GM12878 (cell line): ENCODE data around the gene ABHD12B. TPM values are rescaled to one million over a fixed set of nuclear protein-coding genes. Genes with fewer than 3 reads are reported as not detected.

Source experiments
- ATAC-seq: fragments of 200-7000 bp; cut with Tn5 transposase; 3 replicates; pipeline ENCODE4 v1.9.1; 2020; ENCODE audit warnings: mild to moderate bottlenecking, moderate library complexity
- BruUV-seq: library from RNA; stranded (reverse); fragments of 400-500 nt; replicated peaks from 2 replicates; lab custom pipeline; 2021; lab: Mats Ljungman, UMichigan
- CTCF ChIA-PET: fragments of 300-600 bp; sonication (Branson Sonifier 250); formaldehyde crosslinking; extraction: SDS; loops from one replicate; lab custom pipeline; 2021; ENCODE audit warnings: inconsistent platforms; lab: Yijun Ruan, JAX
- POLR2A ChIA-PET: fragments of 350-600 bp; formaldehyde crosslinking; extraction: SDS; loops from one replicate; lab custom pipeline; 2021; ENCODE audit warnings: inconsistent platforms; lab: Charles Lee
- RAD21 ChIA-PET: fragments of 300-600 bp; sonication (Branson Sonifier 250); formaldehyde crosslinking; loops from one replicate; lab custom pipeline; 2023; ENCODE audit warnings: antibody characterized with exemption; ENCODE audit not compliant: unreplicated experiment; lab: Charles Lee
- SMC1A ChIA-PET: fragments of 300-600 bp; sonication (Branson Sonifier 250); formaldehyde crosslinking; loops from one replicate; lab custom pipeline; 2023; ENCODE audit not compliant: unreplicated experiment, uncharacterized antibody; lab: Charles Lee
- DNase-seq: peaks from one replicate; pipeline ENCODE4 v3.0.0-alpha.2; 2011; ENCODE audit warnings: low read depth, low spot score
- FAIRE-seq: peaks from 3 replicates; lab custom pipeline; 2011; peaks lifted over from hg19 to GRCh38; lab: Jason Lieb, UNC
- H2AFZ ChIP-seq: 2 replicates; pipeline ENCODE4 v1.6.0; 2011; ENCODE audit warnings: low read depth, low read length, control low read depth; ENCODE audit not compliant: control insufficient read depth
- H3K27ac ChIP-seq: 2 replicates; pipeline ENCODE4 v1.5.1; 2011; ENCODE audit warnings: control low read depth; ENCODE audit not compliant: control insufficient read depth, insufficient read depth
- H3K27me3 ChIP-seq, 2 experiments: replicated peaks in 1 of 2; 2 replicates each; pipeline versions ENCODE4 v1.6.0 to v1.6.1; 2011; ENCODE audit warnings: low read length in 1 of 2; ENCODE audit not compliant: control insufficient read depth in 2 of 2, insufficient read depth in 2 of 2
- H3K36me3 ChIP-seq, 2 experiments: 2 replicates each; pipeline ENCODE4 v1.5.1; 2011; ENCODE audit warnings: low read length in 1 of 2; ENCODE audit not compliant: control insufficient read depth in 2 of 2, insufficient read depth in 2 of 2
- H3K4me1 ChIP-seq: 2 replicates; pipeline ENCODE4 v1.6.1; 2011; ENCODE audit warnings: mild to moderate bottlenecking, low read length, moderate library complexity, mixed read lengths; ENCODE audit not compliant: control insufficient read depth, insufficient read depth
- H3K4me2 ChIP-seq: 2 replicates; pipeline ENCODE4 v1.6.0; 2011; ENCODE audit warnings: control low read depth; ENCODE audit not compliant: control insufficient read depth, insufficient read depth
- H3K4me3 ChIP-seq: fragments of 200-600 bp; sonication (generic); 2 replicates; pipeline ENCODE4 v1.5.1; 2016
- H3K79me2 ChIP-seq: 2 replicates; pipeline ENCODE4 v1.6.0; 2011; ENCODE audit warnings: low read length; ENCODE audit not compliant: control insufficient read depth, insufficient read depth
- H3K9ac ChIP-seq: 2 replicates; pipeline ENCODE4 v1.8.0; 2011; ENCODE audit warnings: low read length, control low read depth, mixed read lengths; ENCODE audit not compliant: control insufficient read depth, insufficient read depth
- H3K9me3 ChIP-seq: replicated peaks from 3 replicates; pipeline ENCODE4 v1.5.1; 2011; ENCODE audit warnings: mild to moderate bottlenecking, low read length; ENCODE audit not compliant: control insufficient read depth, insufficient read depth
- H4K20me1 ChIP-seq: 2 replicates; pipeline ENCODE4 v1.6.0; 2011; ENCODE audit not compliant: control insufficient read depth, insufficient read depth
- EGR1 ChIP-seq, 2 experiments: IDR thresholded peaks; 1 replicate in 1 of 2; 2 replicates in 1 of 2; pipeline ENCODE4 v1.6.1; 2011 to 2012; ENCODE audit warnings: low read depth in 2 of 2, low read length in 2 of 2, borderline replicate concordance in 1 of 2, mild to moderate bottlenecking in 1 of 2, moderate library complexity in 1 of 2
- EP300 ChIP-seq, 2 experiments: fragments of 150-350 bp in 1 of 2; IDR thresholded peaks; 2 replicates each; pipeline ENCODE4 v1.6.1; 2011 to 2012; ENCODE audit warnings: low read depth in 2 of 2, low read length in 2 of 2, borderline replicate concordance in 1 of 2, improper control_type of control experiment in 1 of 2, inconsistent platforms in 1 of 2; ENCODE audit not compliant: control insufficient read depth in 1 of 2
- HDAC2 ChIP-seq: fragments of 200-600 bp; sonication (generic); IDR thresholded peaks from 2 replicates; pipeline ENCODE4 v1.6.1; 2017
- RAD21 ChIP-seq: IDR thresholded peaks from 2 replicates; pipeline ENCODE4 v1.6.1; 2011; ENCODE audit warnings: mild to moderate bottlenecking, low read depth, low read length, moderate library complexity; ENCODE audit not compliant: insufficient read depth
- SMARCA5 ChIP-seq: fragments of 450-650 bp; IDR thresholded peaks from 2 replicates; pipeline ENCODE4 v1.6.1; 2017; ENCODE audit warnings: mild to moderate bottlenecking
- SMC3 ChIP-seq: IDR thresholded peaks from 2 replicates; pipeline ENCODE4 v1.6.1; 2011; ENCODE audit warnings: low read length, improper control_type of control experiment, borderline replicate concordance
- YY1 ChIP-seq: IDR thresholded peaks from 2 replicates; pipeline ENCODE4 v1.6.1; 2011; ENCODE audit warnings: low read depth, mild to moderate bottlenecking, low read length
- ZNF384 ChIP-seq: IDR thresholded peaks from 2 replicates; pipeline ENCODE4 v1.6.1; 2012; ENCODE audit warnings: low read depth, mild to moderate bottlenecking, low read length, improper control_type of control experiment, borderline replicate concordance
- ZNF622 ChIP-seq: fragments of 450-650 bp; IDR thresholded peaks from 2 replicates; pipeline ENCODE4 v1.6.1; 2017; ENCODE audit warnings: mild to moderate bottlenecking, inconsistent platforms
- WGBS: methylation state at CpG from one replicate; pipeline ENCODE4 v1.1.6; 2016; ENCODE audit warnings: low lambda C conversion rate; ENCODE audit not compliant: insufficient replicate concordance, insufficient coverage; ENCODE audit errors: missing lambda C conversion rate; 5-methylcytosine and 5-hydroxymethylcytosine counted together
- in situ Hi-C: fragments of 300-500 bp; cut with MboI; formaldehyde crosslinking; loops from 9 replicates; pipeline ENCODE4 v1.14.3; 2018; ENCODE audit warnings: mixed read lengths
- intact Hi-C: fragments of 100-400 bp; cut with micrococcal nuclease; formaldehyde crosslinking; loops from one replicate; pipeline ENCODE4 v1.14.2; 2022; ENCODE audit not compliant: unreplicated experiment
- polyA plus RNA-seq, 11 experiments: library from polyadenylated mRNA; depleted of rRNA in 4 of 11; unstranded in 6 of 11; stranded (reverse) in 5 of 11; fragments of >200 nt; fragmentation: Nextera tagmentation in 4 of 11; fragmentation: Illumina TruSeq in 1 of 11; extraction: Ambion mirVana in 4 of 11; extraction: Trizol in 1 of 11; gene quantifications; 1 replicate in 1 of 11; 2 replicates in 10 of 11; pipeline versions ENCODE4 v1.2.1 to v1.2.3, GENCODE V29; 2011 to 2016; ENCODE audit warnings: inconsistent platforms in 2 of 11, missing spikeins in 2 of 11, low read depth in 1 of 11
- total RNA-seq, 4 experiments: library from RNA; depleted of rRNA in 3 of 4; stranded (reverse); fragments of >200 nt in 3 of 4; fragmentation: Illumina TruSeq in 1 of 4; extraction: Trizol in 1 of 4; gene quantifications; 2 replicates each; pipeline versions ENCODE4 v1.2.1 to v1.2.3, GENCODE V29; 2013 to 2021
- TF ChIP-seq, protein P1 (sequence below), 3 experiments: IDR thresholded peaks in 2 of 3; conservative IDR thresholded peaks in 1 of 3; 2 replicates each; pipeline ENCODE4 v1.5.1; 2011; ENCODE audit warnings: low read depth in 3 of 3, low read length in 3 of 3, mild to moderate bottlenecking in 3 of 3, control low read depth in 2 of 3, moderate library complexity in 2 of 3, inconsistent platforms in 1 of 3, mixed read lengths in 1 of 3; ENCODE audit not compliant: control insufficient read depth in 2 of 3, insufficient read depth in 1 of 3; ENCODE audit errors: extremely low read depth in 1 of 3
- TF ChIP-seq, protein P2 (sequence below): fragments of 150-350 bp; IDR thresholded peaks from 2 replicates; pipeline ENCODE4 v1.6.1; 2016; ENCODE audit warnings: low read depth, low read length
- TF ChIP-seq, protein P3 (sequence below): fragments of 450-650 bp; formaldehyde crosslinking; IDR thresholded peaks from 2 replicates; pipeline ENCODE4 v1.4.0; 2020; ENCODE audit warnings: mild to moderate bottlenecking, moderate library complexity

ABHD12B gene
- total and polyA plus RNA-seq, 10 of the 15 experiments (the other 5 are each of a cell fraction or from before 2014, with no cell fraction given) = not detected

DNA sequence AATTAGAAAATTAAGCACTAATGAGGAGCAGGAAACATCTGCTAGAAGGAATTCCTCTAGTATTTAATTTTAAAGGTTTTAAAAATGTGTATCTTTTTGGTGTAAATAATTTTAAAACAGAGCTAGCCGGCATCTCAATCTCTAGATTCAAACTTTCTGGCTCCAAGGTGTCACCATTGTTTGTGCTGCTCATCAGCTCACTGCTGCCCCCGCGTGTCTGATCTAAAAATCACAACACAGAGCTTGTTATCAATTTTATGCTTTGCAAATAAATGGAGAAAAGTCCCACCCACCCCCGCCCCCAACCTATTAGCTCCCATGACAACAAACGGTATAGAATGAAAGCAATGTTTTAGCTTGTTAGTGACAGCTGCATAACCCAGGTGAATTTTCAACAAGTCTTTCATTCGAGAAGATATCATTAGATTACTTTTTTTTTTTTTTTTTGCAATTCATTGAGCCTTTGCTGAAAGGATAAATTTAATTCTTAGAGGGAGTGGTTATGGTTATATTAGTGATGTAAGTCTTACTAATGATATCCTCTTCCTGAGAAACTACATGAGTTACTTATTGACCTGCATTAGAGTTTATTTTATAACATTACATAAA lies 11.3 kb upstream of the ABHD12B start:
- Histone ChIP-seq H3K9me3 (no peaks in the 10 kb centered on the region), H3K9ac (peak overlapping the region; percentile 51), H2AFZ (peak overlapping the region; percentile 96; the same call in 1 of the 2 replicates), H3K4me3 (peak overlapping the region; percentile 77), H3K4me1 (peaks cover 9% of the 10 kb centered on the region), H3K79me2 (no peaks in the 10 kb centered on the region), H3K4me2 (peak overlapping the region; percentile 95), H4K20me1 (no peaks in the 10 kb centered on the region), H3K27me3 (no peaks in the 10 kb centered on the region; a peak in 1 of 4 replicates), H3K27ac (peak overlapping the region; percentile 60), H3K36me3 (no peaks in the 10 kb centered on the region)
- RAD21 ChIA-PET = interaction anchor here (0.7 to 7.0 kb wide), 59 partner anchors 10 to 548 kb away, joined by 3 to 186 read pairs (median 5); partner anchors contain the start of genes DMAC2L, L2HGDH, NIN and TMX1
- no peak for TF ChIP-seq ZNF622
- TF ChIP-seq ZNF384 = 0 out of 2 replicates have a peak, but pooled peaks have one; percentile 16
- TF ChIP-seq SMARCA5 = no peak
- TF ChIP-seq EGR1 (IDR thresholded peaks at IDR 0.05; ENCODE audit: borderline replicate concordance in 1 of 2, low read depth in 2 of 2, low read length in 2 of 2) = no peak
- TF ChIP-seq YY1 = peak; percentile 84
- TF ChIP-seq RAD21 = peak; percentile 94
- TF ChIP-seq HDAC2 = no peak
- TF ChIP-seq SMC3 = peak; percentile 72; the same call in 1 of the 2 replicates
- TF ChIP-seq, protein P1, sequence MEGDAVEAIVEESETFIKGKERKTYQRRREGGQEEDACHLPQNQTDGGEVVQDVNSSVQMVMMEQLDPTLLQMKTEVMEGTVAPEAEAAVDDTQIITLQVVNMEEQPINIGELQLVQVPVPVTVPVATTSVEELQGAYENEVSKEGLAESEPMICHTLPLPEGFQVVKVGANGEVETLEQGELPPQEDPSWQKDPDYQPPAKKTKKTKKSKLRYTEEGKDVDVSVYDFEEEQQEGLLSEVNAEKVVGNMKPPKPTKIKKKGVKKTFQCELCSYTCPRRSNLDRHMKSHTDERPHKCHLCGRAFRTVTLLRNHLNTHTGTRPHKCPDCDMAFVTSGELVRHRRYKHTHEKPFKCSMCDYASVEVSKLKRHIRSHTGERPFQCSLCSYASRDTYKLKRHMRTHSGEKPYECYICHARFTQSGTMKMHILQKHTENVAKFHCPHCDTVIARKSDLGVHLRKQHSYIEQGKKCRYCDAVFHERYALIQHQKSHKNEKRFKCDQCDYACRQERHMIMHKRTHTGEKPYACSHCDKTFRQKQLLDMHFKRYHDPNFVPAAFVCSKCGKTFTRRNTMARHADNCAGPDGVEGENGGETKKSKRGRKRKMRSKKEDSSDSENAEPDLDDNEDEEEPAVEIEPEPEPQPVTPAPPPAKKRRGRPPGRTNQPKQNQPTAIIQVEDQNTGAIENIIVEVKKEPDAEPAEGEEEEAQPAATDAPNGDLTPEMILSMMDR (IDR thresholded peaks at IDR 0.05 in 2 of 3, conservative IDR thresholded peaks at IDR 0.05 in 1 of 3; ENCODE audit: control insufficient read depth in 2 of 3, extremely low read depth in 1 of 3, insufficient read depth in 1 of 3, low read depth in 3 of 3, low read length in 3 of 3) = peak; percentile 61 to 79 (median 71)
- TF ChIP-seq, protein P2, sequence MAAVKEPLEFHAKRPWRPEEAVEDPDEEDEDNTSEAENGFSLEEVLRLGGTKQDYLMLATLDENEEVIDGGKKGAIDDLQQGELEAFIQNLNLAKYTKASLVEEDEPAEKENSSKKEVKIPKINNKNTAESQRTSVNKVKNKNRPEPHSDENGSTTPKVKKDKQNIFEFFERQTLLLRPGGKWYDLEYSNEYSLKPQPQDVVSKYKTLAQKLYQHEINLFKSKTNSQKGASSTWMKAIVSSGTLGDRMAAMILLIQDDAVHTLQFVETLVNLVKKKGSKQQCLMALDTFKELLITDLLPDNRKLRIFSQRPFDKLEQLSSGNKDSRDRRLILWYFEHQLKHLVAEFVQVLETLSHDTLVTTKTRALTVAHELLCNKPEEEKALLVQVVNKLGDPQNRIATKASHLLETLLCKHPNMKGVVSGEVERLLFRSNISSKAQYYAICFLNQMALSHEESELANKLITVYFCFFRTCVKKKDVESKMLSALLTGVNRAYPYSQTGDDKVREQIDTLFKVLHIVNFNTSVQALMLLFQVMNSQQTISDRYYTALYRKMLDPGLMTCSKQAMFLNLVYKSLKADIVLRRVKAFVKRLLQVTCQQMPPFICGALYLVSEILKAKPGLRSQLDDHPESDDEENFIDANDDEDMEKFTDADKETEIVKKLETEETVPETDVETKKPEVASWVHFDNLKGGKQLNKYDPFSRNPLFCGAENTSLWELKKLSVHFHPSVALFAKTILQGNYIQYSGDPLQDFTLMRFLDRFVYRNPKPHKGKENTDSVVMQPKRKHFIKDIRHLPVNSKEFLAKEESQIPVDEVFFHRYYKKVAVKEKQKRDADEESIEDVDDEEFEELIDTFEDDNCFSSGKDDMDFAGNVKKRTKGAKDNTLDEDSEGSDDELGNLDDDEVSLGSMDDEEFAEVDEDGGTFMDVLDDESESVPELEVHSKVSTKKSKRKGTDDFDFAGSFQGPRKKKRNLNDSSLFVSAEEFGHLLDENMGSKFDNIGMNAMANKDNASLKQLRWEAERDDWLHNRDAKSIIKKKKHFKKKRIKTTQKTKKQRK = no peak
- no peak for TF ChIP-seq EP300 (IDR thresholded peaks at IDR 0.05; ENCODE audit: borderline replicate concordance in 1 of 2, control insufficient read depth in 1 of 2, low read depth in 2 of 2, low read length in 2 of 2)
- TF ChIP-seq, protein P3, sequence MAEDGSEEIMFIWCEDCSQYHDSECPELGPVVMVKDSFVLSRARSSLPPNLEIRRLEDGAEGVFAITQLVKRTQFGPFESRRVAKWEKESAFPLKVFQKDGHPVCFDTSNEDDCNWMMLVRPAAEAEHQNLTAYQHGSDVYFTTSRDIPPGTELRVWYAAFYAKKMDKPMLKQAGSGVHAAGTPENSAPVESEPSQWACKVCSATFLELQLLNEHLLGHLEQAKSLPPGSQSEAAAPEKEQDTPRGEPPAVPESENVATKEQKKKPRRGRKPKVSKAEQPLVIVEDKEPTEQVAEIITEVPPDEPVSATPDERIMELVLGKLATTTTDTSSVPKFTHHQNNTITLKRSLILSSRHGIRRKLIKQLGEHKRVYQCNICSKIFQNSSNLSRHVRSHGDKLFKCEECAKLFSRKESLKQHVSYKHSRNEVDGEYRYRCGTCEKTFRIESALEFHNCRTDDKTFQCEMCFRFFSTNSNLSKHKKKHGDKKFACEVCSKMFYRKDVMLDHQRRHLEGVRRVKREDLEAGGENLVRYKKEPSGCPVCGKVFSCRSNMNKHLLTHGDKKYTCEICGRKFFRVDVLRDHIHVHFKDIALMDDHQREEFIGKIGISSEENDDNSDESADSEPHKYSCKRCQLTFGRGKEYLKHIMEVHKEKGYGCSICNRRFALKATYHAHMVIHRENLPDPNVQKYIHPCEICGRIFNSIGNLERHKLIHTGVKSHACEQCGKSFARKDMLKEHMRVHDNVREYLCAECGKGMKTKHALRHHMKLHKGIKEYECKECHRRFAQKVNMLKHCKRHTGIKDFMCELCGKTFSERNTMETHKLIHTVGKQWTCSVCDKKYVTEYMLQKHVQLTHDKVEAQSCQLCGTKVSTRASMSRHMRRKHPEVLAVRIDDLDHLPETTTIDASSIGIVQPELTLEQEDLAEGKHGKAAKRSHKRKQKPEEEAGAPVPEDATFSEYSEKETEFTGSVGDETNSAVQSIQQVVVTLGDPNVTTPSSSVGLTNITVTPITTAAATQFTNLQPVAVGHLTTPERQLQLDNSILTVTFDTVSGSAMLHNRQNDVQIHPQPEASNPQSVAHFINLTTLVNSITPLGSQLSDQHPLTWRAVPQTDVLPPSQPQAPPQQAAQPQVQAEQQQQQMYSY = no peak
- peak; percentile 88 for FAIRE-seq
- intact Hi-C loops (loop anchor here (2.0 to 5.0 kb wide), 6 partner anchors 30 to 318 kb away; partner anchors contain the start of gene NIN), in situ Hi-C loops (loop anchor here (25.0 kb wide), 1 partner anchor 248 kb away; no protein-coding TSS in a partner anchor)
- WGBS = under 1% methylated on average over 6 of the region's 6 CpGs
- ATAC-seq = peak; percentile 83
- SMC1A ChIA-PET = interaction anchor here (0.6 to 11.9 kb wide), 50 partner anchors 10 to 895 kb away, joined by 3 to 233 read pairs (median 6); partner anchors contain the start of gene NIN
- peak; percentile 50 for DNase-seq
- CTCF ChIA-PET = interaction anchor here (0.6 to 13.4 kb wide), 68 partner anchors 9 to 1118 kb away, joined by 3 to 317 read pairs (median 5); partner anchors contain the start of genes ABHD12B, NEMF and NIN
- POLR2A ChIA-PET = interaction anchor here (0.6 to 3.5 kb wide), 13 partner anchors 8 to 280 kb away, joined by 3 to 36 read pairs (median 6); partner anchors contain the start of gene NIN
- BruUV-seq = no TSS peak
